Fibroblast of skin of left quadriceps (primary cell): ENCODE results near the gene DCAF10.
"Not testable (repeated sequence)": the region's sequence is repeated elsewhere in the genome, so short reads cannot be mapped to it uniquely, and the experiment has no call there.

Experiments used
- DNase-seq, 2 experiments: peaks; one replicate each; pipeline ENCODE4 v3.0.0-alpha.2; 2013; ENCODE audit warnings: low read depth in 2 of 2

The DCAF10 gene

GRCh38 chr9:37862530-37862929 lies 61.9 kb downstream of the DCAF10 start:
- no peak for DNase-seq

- DNase-seq = no peak
Observed at GRCh38 chr9:37870081-37870798, 69.6 kb downstream of the DCAF10 start.

DNA sequence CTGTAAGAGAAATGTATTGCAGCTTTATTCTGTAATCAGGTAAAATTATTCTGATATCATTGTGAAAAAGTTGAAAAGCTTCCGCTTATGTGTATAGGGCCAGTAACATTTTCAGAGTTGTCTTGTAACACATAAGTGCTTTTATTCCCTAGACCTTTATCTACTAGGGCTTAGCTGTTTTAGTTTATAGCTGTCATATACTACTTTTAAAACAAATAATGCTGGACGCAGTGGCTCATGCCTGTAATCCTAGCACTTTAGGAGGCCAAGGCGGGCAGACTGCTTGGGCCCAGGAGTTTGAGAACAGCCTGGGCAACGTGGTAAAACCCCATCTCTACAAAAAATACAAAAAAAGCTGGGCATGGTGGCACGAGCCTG lies 70.2 kb downstream of the DCAF10 start:
- DNase-seq = no peak

GRCh38 chr9:37873955-37874354 lies 73.4 kb downstream of the DCAF10 start:
- no peak for DNase-seq

GRCh38 chr9:37876376-37876775 lies 75.8 kb downstream of the DCAF10 start:
- DNase-seq = no peak

DNA sequence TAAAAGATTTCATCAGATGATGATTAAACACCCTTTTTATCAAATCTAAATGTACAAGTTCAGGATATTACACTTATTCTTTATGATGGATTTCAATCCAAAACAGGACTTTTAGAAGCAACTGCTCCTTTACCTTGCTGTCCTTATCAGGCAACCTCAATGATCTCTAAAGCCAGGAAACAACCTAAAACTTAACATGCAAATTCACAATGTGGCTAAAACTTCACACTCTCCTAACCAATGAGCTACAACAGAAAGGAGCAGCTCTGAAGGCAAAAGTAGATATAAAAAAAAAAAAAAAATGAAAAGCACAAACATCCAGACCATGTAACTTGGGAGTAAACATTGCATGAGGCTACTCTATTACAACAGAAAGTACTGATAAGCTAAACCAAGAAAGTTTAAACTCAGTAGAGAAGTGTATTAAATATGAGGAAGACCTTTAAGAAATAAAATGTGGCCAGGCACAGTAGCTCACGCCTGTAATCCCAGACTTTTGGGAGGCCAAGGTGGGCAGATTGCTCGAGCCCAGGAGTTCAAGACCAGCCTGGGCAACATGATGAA lies 80.4 kb downstream of the DCAF10 start:
- no peak for DNase-seq

DNA sequence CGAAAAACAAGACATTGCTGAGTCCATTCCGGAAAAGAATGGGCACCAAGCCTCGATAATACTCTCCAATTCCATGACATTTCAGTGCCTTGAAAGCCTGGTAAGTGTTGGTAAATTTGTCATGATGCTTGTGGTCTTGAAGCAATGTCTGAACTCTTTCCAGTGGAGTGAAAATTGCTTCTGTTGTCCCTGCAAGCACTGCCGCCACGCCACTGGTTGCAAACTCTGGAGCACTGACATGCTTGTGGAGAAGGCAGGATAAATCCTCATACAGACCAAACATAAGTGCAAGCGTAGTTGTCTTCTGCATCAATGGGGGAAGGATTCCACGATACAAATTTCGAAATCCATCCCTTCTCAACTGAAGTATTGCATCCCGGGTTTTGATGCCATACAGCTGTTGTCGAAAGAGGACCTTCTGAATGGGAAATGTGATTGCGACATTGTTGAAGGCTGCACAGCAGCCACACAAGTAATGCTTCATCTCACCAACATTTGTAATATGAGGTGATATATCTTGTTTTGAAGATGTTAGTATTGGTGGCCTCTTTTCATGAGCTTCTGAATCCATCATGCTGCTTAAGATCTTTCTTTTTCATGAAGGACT lies 87.5 kb downstream of the DCAF10 start:
- not testable (repeated sequence) for DNase-seq

DNA sequence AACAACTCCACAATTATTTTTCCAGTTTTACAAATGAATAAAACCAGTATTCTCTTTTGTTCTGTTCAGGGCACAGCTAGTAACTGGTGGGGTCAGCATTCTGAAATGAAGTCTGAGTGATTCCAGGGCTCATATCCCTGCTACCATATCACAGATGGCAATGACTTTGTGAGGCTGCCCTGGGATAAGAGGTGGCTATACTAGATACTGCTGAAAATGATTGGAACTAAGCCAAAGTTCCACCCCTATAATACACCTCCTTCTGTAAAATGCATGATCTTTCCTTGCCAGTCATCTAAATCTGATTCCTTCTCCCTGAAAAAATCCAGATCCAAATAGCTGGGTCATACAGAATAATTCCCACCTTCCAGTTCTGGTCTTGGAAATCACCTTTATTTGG lies 88.9 kb downstream of the DCAF10 start:
- no peak for DNase-seq

GRCh38 chr9:37891042-37891441 lies 90.4 kb downstream of the DCAF10 start:
- not testable (repeated sequence) for DNase-seq

GRCh38 chr9:37892063-37892462 lies 91.5 kb downstream of the DCAF10 start:
- no peak for DNase-seq

GRCh38 chr9:37897665-37898064 lies 97.1 kb downstream of the DCAF10 start:
- DNase-seq = no peak

GRCh38 chr9:37899041-37899440 lies 98.4 kb downstream of the DCAF10 start:
- DNase-seq = peak in 1 of 2 experiments; percentile 13

DNA sequence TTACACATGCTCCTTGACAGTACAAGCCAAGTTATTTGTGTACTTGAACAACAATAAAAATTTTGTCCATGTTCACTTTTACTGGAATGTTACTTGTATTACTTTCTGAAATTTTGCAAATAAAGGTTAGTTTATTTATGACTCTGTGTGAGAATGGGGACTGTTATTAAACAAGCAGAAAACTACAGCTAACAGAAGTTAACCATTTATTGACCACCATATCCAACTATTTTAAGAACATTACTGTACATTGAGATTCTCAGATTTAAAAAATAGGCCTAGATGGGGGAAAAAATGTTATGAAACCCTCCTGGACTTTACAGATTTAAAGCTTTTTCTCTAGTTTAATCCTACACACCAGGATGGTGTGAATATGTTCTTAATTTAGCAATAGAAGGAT lies 101.5 kb downstream of the DCAF10 start:
- no peak for DNase-seq

GRCh38 chr9:37902796-37903646 lies 102.4 kb downstream of the DCAF10 start:
- no peak for DNase-seq

DNA sequence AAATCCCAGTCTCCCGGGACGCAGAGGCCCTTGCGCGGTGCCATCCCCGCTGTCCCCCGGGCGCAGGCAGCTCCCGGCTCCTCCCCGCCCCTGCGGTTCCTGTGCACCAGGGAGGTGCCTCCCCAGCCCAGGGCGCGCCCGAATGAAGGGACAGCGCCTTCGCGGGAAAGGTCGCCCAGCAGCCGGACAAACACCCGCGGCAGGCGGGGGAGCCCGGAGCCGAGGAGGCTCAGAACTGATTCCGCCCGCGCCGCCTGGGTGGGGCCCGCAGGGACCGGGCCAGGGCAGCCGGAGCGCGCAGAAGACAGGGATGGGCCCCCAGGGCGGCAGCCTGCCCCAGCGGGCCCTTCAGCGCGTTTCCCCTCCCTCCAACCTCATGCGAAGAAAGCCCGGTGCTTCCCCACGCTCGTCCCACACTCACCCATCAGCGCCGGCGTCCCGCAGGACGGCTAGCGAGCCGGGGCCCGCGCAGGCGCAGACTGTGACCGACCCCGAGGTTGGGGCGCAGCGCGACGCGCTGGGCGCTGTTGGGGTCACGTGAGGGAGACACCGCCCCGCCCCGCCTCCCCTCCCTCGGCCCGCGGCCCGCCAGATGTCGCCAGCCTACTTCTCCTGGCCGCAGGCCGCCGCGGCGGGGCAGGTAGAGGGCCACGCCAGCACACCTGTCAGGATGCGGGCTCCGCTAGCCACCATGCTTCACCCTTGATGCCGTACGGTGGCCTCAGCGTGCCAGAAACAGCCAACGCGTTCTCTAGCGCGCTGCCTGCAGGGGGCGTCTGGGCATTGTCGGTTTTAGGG lies 103.2 kb downstream of the DCAF10 start, which contains the start of gene SLC25A51:
Gene SLC25A51 (minus strand): TSS at position 481 of the 798 bp plus-strand sequence. CDS start 15,577 bp downstream, outside the sequence.
- peak; percentile 87 to 89 for DNase-seq

DNA sequence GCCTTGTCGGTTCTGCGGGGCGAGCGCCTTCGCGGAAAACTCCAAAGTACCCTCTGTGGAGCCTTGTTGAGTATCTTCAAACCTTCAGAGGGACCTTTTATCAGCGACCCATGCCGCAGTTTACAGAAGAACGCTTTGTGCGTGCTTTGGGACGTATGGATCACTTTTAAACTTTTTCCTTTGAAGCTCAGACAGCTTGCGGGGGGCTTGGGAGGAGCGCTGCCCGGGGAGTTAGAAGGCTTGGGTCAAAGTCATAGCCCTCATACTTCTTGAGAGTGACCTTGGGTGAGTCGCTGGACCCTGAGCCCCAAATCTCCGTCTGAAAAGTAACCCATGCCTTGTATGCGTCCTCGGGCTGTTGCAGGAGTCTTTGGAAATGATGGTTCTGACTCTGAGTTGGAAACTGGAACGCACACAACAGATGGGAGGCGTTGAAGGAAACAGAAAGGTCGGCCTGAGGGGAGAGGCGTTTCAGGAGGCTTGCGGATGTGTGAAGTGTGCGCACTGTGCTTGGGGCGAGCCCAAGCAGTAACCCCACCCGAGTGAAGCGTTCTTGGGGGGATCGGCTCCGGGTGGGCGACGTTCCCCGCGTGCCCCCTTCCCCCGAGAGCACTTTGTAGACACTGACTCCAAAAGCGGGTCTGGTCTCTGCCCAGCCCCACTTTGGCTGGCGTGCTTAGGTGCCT lies 104.0 kb downstream of the DCAF10 start:
- no peak for DNase-seq

DNA sequence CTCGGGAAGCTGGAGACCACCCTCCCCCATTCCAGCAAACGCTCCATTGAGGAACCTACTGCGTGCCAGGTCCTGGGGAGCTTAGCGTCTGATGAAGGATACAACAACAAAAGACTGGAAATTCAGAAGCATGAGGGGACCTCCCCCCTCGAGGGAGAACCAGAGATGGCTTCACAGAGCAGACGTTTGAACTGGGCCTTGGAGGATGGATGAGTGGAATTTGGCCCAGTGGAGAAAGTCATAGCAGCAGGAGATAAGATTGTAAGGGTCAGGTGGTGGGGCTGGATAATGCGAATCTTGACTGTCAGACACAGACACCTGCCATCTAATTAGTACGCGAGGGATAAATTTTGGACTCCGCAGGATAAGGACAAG lies 104.5 kb downstream of the DCAF10 start:
- no peak for DNase-seq

GRCh38 chr9:37905776-37906175 lies 105.2 kb downstream of the DCAF10 start:
- no peak for DNase-seq

DNA sequence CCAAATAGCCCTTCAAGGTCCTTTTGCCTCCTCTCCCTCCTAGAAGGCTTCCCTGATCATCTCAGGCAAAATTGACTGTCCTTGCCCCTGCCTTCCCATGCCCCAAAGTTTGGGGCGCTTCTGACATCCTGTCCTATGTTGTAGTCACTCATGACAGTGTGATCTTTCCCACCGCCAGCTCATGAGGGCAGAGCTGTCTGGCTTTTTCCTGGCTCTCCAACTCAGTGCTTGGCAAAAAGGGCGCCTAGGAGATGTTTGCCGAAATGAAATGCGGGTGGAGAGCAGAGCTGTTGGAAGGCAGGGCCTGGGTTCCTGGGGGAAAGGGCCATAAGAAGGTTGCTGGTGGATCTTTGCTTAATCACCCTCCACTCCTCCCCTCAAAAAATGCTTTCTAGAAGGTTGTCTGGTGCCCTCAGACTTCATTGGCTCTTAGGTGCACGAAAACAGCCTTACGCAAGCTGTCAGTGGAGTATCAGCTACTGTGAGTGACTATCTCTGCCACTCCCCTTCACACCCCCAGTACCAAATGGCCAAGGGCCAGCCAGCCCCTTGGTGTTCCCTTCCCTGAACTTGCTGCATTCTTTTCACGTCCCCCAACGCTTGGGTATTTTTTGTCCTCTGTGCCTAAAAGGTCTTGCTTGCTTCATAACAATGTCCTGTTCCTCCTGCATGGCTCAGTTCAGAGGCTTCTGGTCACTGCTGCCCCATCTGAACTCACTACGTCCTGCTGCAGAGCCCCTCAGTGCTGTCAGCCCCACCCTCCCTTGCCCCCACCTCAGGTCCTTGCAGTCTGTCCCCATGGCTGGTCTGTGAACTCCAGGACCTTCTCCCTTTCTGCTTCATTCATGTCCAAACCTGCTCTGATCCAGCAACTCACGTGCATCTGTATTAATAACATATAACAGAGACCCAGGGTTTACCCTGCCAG lies 106.0 kb downstream of the DCAF10 start:
- DNase-seq = no peak

GRCh38 chr9:37908283-37908682 lies 107.7 kb downstream of the DCAF10 start:
- no peak for DNase-seq
